ENCODE data around the gene TFAP2A.

GRCh38 chr6:10410207-10411050 is 4.4 kb downstream of the TFAP2A start:
- TF ChIP-seq TAF1 (IDR thresholded peaks at IDR 0.05; ENCODE audit: low read depth, low read length): no peak
- TF ChIP-seq POLR2A (IDR thresholded peaks at IDR 0.05; ENCODE audit: low read depth, low read length): no peak
- TF ChIP-seq POLR2AphosphoS5 (IDR thresholded peaks at IDR 0.05; ENCODE audit: low read depth, low read length): no peak
- TF ChIP-seq PAX5 (IDR thresholded peaks at IDR 0.05; ENCODE audit: insufficient read depth, low read length, severe bottlenecking): no peak
